Posterior cingulate gyrus (tissue), 11 donors: ENCODE results near the gene POT1.

Experiments used
- DNase-seq, 10 donors: peaks; one replicate each; pipeline versions ENCODE4 v3.0.0 to v3.0.0-alpha.2; 2020 to 2021; ENCODE audit warnings: mixed read lengths in 3 of 10
- intact Hi-C: fragments of 100-400 bp; cut with DNase I; formaldehyde crosslinking; loops from one replicate; pipeline ENCODE4 v1.15.1; 2023

The POT1 gene

DNA sequence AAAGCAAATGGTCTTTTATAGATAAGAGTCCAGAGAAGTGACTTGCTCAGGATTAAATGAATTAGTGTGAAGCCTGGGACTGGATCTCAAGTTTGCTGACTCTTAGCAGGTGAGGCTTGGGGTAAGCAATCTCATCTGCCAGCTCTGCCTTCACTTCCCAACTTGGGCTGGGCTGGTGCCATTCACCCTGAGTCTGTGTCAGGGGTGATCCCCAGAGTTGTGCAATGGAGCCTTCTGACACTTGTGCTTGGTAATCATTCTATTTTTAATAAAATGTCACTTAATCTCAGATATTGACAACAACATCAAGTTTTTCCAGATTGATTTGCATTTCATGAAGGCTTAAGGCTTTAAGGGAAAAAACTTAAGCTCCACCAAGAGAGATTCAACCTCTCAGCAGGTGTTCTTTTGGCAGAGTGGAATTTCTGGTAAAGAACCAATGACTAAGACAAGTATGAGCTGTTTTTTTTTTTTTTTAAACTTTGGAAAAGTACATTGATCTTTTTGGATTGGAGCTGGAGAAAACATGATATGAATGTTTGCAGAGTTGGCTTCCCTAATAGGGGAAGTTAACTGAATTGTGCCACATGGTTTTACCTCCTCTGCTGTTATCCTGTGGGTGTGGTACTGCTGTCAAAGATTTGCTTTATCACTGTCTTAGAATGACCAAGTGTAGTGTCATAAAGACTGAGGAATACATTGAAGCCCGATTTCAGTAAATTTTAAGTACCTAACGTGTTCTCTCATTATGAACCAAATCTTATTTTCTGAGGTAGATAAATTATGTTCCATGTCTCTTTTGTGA is 115.4 kb downstream of the POT1 start:
- DNase-seq, result no peak
- intact Hi-C loops, result no loop called here

DNA sequence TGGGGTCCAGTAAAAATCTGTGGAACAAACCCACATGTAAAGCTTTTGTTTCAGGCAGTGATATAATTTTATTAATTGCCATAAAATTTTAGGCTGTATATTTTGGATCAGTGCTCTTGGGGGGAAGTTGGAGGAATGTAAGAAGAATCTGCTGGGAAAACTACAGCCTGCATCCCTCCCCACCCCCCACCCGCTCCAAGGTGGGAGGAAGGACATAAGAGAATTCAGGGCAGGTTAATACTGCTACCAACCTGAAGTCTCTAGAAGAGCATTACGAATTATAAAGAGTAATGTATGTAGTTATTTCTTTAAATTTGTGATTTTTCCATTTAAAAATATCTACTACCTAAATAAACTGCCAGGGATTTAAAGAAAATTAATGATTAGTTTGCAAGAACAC is 116.9 kb downstream of the POT1 start:
- DNase-seq, result no peak
- intact Hi-C loops, result no loop called here

- DNase-seq, result no peak
- intact Hi-C loops, result no loop called here
Observed at GRCh38 chr7:124811341-124811740, 118.3 kb downstream of the POT1 start.

DNA sequence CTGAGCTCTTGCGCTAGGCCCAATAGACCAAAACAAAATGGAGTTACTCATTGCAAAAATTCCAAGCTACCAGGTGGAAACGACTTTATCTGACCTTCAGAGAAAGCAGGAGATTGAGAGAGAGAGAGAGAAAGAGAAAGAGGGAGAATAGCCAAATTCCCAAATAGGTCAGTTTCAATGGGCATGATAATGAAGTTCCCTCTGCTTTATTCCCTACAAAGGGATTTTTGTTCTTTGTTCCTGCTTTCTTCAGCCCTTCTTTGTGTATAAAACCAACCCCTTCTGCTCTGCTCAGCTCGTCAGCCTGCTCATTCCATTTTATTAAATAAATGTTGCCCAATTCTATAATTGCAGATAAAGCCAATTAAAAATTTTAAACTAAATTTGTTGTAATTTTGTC is 119.0 kb downstream of the POT1 start:
- DNase-seq, result no peak
- intact Hi-C loops, result no loop called here

DNA sequence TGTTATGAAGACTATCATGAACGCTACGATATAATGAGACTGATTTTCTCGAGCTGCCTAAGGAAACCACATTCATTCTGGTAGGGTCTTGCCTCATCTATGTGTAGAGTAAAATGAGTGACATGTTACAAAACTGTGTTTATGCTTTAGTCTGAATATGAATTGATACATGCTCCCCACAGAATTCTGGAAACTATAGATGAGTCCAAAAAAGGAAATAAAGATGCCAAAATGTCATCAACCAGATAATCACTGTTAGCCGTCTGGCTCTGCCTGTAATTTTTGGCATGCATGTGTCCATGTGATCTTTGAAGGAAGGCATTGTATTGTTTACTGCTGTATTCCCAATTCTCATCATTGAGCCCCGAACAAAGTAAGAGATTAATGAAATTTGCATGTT is 121.4 kb downstream of the POT1 start:
- no peak for DNase-seq
- intact Hi-C loops, result no loop called here

- intact Hi-C loops, result no loop called here
- DNase-seq, result no peak
Observed at GRCh38 chr7:124801330-124801895, 128.2 kb downstream of the POT1 start.

GRCh38 chr7:124800386-124800785 is 129.2 kb downstream of the POT1 start:
- intact Hi-C loops, result no loop called here
- no peak for DNase-seq

- intact Hi-C loops, result no loop called here
- no peak for DNase-seq
Observed at GRCh38 chr7:124799448-124799847, 130.2 kb downstream of the POT1 start.

GRCh38 chr7:124796771-124797170 is 132.9 kb downstream of the POT1 start:
- intact Hi-C loops, result no loop called here

DNA sequence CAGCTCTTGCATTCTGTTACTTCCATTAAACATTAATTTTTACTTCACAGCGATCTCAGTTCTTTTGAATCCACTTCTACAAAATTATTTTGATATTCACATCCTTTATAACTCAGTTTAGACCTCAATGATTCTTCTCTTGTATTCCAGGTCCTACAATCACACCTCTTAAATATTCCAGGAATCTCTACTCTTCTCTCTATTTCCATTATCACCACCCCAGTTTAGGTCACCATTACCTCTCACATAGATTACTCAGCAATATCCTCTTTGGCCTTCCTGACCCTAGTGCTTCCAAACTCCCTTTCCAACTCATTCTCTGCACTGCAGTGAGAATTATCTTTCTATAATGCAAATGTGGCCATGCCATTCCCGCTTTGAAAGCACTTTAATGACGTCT is 136.9 kb downstream of the POT1 start:
- DNase-seq, result no peak
- intact Hi-C loops, result no loop called here

More at GRCh38 chr7:124796771-124797170, 132.9 kb downstream of the POT1 start:
- DNase-seq, result no peak

- DNase-seq, result no peak
- intact Hi-C loops, result no loop called here
Observed at GRCh38 chr7:124792002-124792401, 137.6 kb downstream of the POT1 start.

- intact Hi-C loops, result no loop called here
Observed at GRCh38 chr7:124791426-124791825, 138.2 kb downstream of the POT1 start.

GRCh38 chr7:124790645-124791044 is 139.0 kb downstream of the POT1 start:
- intact Hi-C loops, result no loop called here
- DNase-seq, result no peak

More at GRCh38 chr7:124791426-124791825, 138.2 kb downstream of the POT1 start:
- no peak for DNase-seq

DNA sequence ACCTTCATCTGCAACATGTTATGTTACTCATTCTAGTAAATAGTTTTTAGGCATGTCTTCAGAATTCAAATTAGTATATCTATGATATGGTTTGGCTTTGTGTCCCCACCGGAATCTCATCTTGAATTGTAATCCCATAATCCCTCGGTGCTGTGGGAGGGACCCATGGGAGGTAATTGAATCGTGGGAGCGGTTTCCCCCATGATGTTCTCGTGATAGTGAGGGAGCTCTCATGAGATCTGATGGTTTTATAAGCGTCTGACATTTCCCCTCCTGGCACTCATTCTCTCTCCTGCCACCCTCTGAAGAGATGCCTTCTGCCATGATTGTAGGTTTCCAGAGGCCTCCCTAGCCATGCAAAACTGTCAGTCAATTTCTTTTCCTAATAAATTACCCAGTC is 143.6 kb downstream of the POT1 start:
- DNase-seq, result no peak
- intact Hi-C loops, result loop anchor here (1.0 to 5.0 kb wide), 2 partner anchors 614 to 631 kb away; no protein-coding TSS in a partner anchor

DNA sequence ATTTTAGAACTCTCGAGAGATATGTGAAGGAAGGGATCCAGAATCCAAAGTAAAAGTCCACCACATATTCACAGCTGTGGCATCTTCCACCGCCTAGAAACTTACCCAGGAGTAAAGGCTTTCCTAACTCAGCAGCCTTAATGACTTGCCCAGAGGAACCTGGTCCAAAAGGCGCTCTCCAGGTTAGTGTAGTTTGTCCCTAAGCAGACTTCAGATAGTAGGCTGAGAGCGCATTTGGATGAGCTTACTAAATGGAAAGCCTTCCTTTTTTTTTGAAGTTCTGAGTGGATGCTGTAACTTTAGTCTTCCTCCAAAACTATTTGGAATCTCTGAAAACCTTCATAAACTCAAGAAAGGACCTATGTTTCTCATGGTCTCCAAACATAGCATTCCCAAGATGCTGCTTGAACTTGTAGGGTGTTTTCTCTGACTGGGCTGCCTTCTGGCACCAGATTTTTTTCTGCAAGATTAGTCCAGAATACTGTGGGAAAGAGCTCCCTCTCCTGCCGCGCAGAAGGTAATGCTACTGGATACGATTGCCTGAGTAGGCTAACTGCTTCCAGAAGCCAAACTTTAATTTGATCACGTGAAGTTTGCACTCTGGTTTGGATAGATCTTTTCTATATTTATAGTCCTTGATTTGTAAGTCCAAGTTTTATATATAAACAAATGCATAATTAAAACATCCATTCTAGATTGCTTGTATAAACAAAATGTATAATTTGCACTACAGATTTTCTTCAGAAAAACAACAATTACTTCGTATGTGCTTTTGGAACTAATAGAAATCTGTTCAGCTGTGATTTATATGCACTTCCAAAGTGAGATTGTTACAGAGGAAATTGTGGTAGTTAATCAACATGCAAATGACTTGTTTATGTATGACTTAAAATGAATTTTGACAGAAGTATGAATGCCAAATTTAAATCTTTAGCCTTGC is 144.5 kb downstream of the POT1 start:
- intact Hi-C loops, result loop anchor here (1.0 to 5.0 kb wide), 2 partner anchors 613 to 630 kb away; no protein-coding TSS in a partner anchor

DNA sequence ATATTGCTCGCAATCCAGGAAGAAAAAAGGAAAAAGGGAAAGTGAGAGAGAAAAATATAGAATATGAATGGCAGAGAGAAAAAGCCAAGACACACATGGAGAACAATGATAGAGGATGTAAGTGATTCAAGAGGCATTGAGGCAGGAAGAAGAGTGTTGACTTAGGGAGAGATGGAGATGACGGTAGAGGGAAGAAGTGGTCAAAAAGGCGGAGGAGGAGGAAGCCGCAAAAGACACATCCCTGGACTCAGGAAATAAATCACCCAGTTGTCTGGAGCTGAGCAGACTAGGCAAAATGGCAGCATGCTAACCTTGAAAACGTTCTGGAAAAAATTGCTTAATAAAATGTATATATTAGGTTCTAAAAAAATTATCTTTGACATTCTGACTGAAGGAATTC is 146.4 kb downstream of the POT1 start:
- DNase-seq, result no peak
- intact Hi-C loops, result no loop called here

More for the DNA sequence above, 144.5 kb downstream of the POT1 start:
- peak in 9 of 10 donors; percentile 31 to 94 (median 65) for DNase-seq

GRCh38 chr7:124781907-124782734 is 147.5 kb downstream of the POT1 start:
- intact Hi-C loops, result no loop called here
- peak in 1 of 10 donors; percentile 21 for DNase-seq

DNA sequence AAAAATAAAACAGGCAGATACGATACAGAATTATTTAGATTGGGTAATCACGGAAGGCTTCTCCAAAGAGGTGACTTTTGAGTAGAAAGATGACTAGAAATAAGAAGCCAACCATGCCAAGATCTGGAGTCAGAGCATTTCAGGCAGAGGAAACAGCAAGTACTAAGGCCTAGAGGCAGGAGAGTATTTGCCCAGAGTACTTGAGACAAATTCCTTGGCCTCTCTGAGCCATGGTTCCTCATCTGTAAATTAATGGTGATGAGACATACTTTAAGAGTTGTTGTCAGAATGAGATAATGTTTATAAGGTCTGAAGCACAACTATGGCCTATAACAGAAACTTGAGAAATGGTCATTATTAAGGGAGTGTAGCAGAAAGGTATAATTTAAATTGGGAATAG is 148.2 kb downstream of the POT1 start:
- intact Hi-C loops, result no loop called here
- DNase-seq, result no peak

GRCh38 chr7:124780608-124781007 is 149.0 kb downstream of the POT1 start:
- intact Hi-C loops, result no loop called here
- no peak for DNase-seq

DNA sequence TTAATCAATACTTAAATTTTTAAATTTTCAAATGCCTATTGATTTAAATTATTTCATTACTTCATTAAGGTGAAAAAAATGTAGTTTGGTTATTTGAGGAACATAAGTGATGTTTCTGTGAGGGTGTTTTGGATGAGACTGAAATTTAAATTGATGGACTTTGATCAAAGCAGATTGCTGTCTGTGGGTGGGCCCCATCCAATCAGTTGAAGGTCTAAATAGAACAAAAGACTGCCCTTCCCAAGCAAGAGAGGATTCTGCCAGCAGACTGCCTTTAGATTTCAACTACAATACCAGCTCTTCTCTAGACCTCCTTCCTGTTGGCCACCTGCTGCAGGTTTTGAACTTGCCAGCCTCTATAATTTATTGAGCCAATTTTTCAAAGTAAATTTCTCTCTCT is 149.6 kb downstream of the POT1 start:
- intact Hi-C loops, result no loop called here
- no peak for DNase-seq
